Adipocyte (in vitro differentiated cells): ENCODE results near the gene FAM72B.
"Not testable (repeated sequence)": the region's sequence is repeated elsewhere in the genome, so short reads cannot be mapped to it uniquely, and the experiment has no call there.

Source experiments
- DNase-seq: peaks from one replicate; pipeline ENCODE4 v3.0.0-alpha.2; 2015; ENCODE audit warnings: low read depth
- H3K27me3 ChIP-seq: replicated peaks from 2 replicates; pipeline ENCODE4 v1.7.0; 2013; ENCODE audit warnings: mild to moderate bottlenecking, low read length, moderate library complexity; ENCODE audit not compliant: control insufficient read depth, insufficient read depth
- H3K36me3 ChIP-seq: 2 replicates; pipeline ENCODE4 v1.7.0; 2013; ENCODE audit warnings: low read length, mild to moderate bottlenecking, moderate library complexity; ENCODE audit not compliant: control insufficient read depth, insufficient read depth, severe bottlenecking
- H3K4me1 ChIP-seq: 2 replicates; pipeline ENCODE4 v1.7.0; 2013; ENCODE audit warnings: mild to moderate bottlenecking, low read length, moderate library complexity; ENCODE audit not compliant: control insufficient read depth, insufficient read depth
- H3K4me3 ChIP-seq: 2 replicates; pipeline ENCODE4 v1.7.0; 2013; ENCODE audit warnings: mild to moderate bottlenecking, low read length, moderate library complexity
- H3K9ac ChIP-seq: 2 replicates; pipeline ENCODE4 v1.7.0; 2013; ENCODE audit warnings: mild to moderate bottlenecking, low read length, moderate library complexity
- H3K9me3 ChIP-seq: 2 replicates; pipeline ENCODE4 v1.7.0; 2013; ENCODE audit warnings: mild to moderate bottlenecking, low read length, moderate library complexity; ENCODE audit not compliant: control insufficient read depth

Gene FAM72B

GRCh38 chr1:121163850-121164757 lies 20.0 kb downstream of the FAM72B start:
- H3K4me1 ChIP-seq, H3K36me3 ChIP-seq, H3K9me3 ChIP-seq, H3K4me3 ChIP-seq, H3K27me3 ChIP-seq, H3K9ac ChIP-seq: not testable (repeated sequence)
- DNase-seq = peak; percentile 70

GRCh38 chr1:121161199-121161901 lies 22.8 kb downstream of the FAM72B start:
- not testable (repeated sequence) for H3K36me3 ChIP-seq, DNase-seq

GRCh38 chr1:121160118-121160517 lies 24.0 kb downstream of the FAM72B start:
- not testable (repeated sequence) for H3K36me3 ChIP-seq, H3K4me3 ChIP-seq, H3K4me1 ChIP-seq, DNase-seq, H3K9ac ChIP-seq, H3K27me3 ChIP-seq, H3K9me3 ChIP-seq

More at GRCh38 chr1:121161199-121161901, 22.8 kb downstream of the FAM72B start:
- not testable (repeated sequence) for H3K9me3 ChIP-seq, H3K9ac ChIP-seq, H3K4me1 ChIP-seq, H3K27me3 ChIP-seq, H3K4me3 ChIP-seq

GRCh38 chr1:121157609-121158008 lies 26.5 kb downstream of the FAM72B start:
- not testable (repeated sequence) for H3K4me3 ChIP-seq, DNase-seq, H3K9me3 ChIP-seq, H3K36me3 ChIP-seq, H3K9ac ChIP-seq, H3K4me1 ChIP-seq, H3K27me3 ChIP-seq

- not testable (repeated sequence) for H3K9me3 ChIP-seq, H3K4me3 ChIP-seq, H3K9ac ChIP-seq, DNase-seq, H3K27me3 ChIP-seq, H3K4me1 ChIP-seq, H3K36me3 ChIP-seq
Observed at GRCh38 chr1:121156958-121157603, 27.1 kb downstream of the FAM72B start.

GRCh38 chr1:121155671-121156358 lies 28.3 kb downstream of the FAM72B start:
- not testable (repeated sequence) for H3K4me1 ChIP-seq, H3K27me3 ChIP-seq, H3K36me3 ChIP-seq, H3K9me3 ChIP-seq, H3K4me3 ChIP-seq, H3K9ac ChIP-seq
- peak; percentile 67 for DNase-seq

GRCh38 chr1:121154811-121155210 lies 29.3 kb downstream of the FAM72B start:
- not testable (repeated sequence) for H3K27me3 ChIP-seq, H3K4me1 ChIP-seq, H3K9ac ChIP-seq, H3K36me3 ChIP-seq, H3K9me3 ChIP-seq, DNase-seq, H3K4me3 ChIP-seq

- H3K36me3 ChIP-seq, H3K27me3 ChIP-seq, DNase-seq, H3K4me1 ChIP-seq, H3K9me3 ChIP-seq, H3K4me3 ChIP-seq, H3K9ac ChIP-seq: not testable (repeated sequence)
Observed at GRCh38 chr1:121152788-121153187, 31.4 kb downstream of the FAM72B start.

- H3K36me3 ChIP-seq, DNase-seq, H3K9ac ChIP-seq, H3K4me3 ChIP-seq, H3K27me3 ChIP-seq, H3K9me3 ChIP-seq, H3K4me1 ChIP-seq: not testable (repeated sequence)
Observed at GRCh38 chr1:121151294-121151693, 32.8 kb downstream of the FAM72B start.

- not testable (repeated sequence) for H3K9me3 ChIP-seq, H3K9ac ChIP-seq, DNase-seq, H3K4me3 ChIP-seq, H3K27me3 ChIP-seq, H3K4me1 ChIP-seq, H3K36me3 ChIP-seq
Observed at GRCh38 chr1:121148489-121149190, 35.5 kb downstream of the FAM72B start.
